Activated CD8-positive, alpha-beta memory T cell treated with anti-CD3 and anti-CD28 coated beads, Interleukin-2, amount 50 U/mL, for 48 hours (primary cell): ENCODE data around the gene SMIM35.

Experiments used
- DNase-seq: peaks from one replicate; pipeline ENCODE4 v3.0.0-alpha.2; 2020

SMIM35 gene

DNA sequence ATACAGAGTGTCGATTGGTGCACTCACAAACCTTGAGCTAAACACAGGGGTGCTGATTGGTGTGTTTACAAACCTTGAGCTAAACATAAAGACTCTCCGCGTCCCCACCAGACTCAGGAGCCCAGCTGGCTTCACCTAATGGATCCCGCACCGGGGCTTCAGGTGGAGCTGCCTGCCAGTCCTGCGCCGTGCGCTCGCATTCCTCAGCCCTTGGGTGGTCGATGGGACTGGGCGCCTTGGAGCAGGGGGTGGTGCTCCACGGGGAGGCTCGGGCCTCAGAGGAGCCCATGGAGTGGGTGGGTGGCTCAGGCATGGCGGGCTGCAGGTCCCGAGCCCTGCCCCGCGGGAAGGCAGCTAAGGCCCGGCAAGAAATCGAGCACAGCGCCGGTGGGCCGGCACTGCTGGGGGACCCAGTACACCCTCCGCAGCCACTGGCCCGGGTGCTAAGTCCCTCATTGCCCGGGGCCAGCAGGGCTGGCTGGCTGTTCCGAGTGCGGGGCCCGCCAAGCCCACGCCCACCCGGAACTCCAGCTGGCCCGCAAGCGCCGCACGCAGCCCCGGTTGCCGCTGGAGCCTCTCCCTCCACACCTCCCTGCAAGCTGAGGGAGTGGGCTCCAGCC lies 108.4 kb downstream of the SMIM35 start:
- peak; percentile 48 for DNase-seq

DNA sequence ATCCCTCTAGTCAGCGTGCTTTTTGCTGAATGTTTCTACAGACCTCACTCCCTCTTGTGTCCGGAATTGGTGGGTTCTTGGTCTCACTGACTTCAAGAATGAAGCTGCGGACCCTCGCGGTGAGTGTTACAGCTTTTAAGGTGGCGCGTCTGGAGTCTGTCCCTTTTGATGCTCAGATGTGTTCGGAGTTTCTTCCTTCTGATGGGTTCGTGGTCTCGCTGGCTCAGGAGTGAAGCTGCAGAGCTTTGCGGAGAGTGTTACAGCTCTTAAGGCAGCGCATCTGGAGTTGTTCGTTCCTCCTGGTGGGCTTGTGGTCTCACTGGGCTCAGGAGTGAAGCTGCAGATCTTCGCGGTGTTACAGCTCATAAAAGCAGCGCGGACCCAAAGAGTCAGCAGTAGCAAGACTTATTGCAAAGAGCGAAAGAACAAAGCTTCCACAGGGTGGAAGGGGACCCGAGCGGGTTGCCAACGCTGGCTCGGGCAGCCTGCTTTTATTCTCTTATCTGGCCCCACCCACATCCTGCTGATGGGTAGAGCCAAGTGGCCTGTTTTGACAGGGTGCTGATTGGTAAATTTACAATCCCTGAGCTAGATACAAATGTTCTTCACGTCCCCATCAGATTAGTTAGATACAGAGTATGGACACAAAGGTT lies 109.0 kb downstream of the SMIM35 start:
- DNase-seq = peak; percentile 59

DNA sequence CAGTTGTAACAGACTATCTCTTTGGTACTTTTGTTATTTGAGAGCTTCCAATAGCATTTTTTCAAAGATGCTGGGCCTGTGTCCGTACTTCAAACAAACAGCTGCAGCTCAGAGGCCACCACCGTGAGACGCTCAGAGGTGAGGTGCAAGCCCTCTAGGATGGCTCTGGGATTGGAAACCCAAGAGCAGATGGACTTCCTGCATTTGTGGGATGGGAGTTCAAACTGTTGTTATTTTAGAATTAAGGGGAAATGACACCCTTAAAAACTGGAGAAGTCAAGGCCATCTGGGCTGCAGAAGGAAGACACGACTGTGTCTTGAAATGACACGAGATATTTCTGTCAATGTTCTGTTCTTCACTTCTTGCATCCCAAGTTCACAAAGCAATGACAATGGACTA lies 109.7 kb downstream of the SMIM35 start:
- no peak for DNase-seq

DNA sequence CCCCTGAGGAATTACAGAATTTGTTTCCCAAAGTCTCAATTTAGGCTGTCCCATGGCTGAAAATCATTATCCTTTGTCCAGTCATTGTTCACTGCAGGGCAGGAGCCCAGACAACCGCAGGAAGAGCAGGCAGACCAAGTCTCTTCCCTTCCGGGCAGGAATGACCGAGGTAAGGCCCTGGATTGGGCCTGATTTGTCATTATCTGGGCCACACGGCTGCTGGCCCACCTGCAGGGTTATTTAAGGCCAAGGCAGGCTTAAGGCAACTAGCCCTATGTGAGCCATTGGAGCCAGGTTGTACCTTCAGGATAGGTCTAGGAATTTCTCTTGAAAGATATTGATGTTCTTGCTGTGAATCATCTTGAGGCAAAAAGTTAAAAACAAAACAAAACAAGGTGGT lies 110.3 kb downstream of the SMIM35 start:
- DNase-seq = no peak

DNA sequence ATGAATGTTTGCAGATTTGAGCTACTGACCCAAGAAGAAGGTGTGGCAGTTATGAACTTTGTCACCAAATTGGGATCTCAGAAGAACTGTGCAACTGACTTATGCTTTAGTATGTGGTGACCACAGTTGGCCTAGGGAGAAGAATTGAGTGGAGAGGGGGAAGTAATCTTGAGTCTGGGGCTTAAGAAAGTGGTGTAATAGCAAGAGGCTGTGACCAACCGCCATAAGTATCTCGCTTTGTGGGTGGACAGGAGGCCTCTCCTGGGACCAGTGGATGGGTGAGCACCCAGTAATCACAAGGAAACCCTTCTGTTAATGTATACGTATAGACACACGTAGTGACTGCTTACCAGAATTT lies 113.3 kb downstream of the SMIM35 start:
- DNase-seq = no peak

DNA sequence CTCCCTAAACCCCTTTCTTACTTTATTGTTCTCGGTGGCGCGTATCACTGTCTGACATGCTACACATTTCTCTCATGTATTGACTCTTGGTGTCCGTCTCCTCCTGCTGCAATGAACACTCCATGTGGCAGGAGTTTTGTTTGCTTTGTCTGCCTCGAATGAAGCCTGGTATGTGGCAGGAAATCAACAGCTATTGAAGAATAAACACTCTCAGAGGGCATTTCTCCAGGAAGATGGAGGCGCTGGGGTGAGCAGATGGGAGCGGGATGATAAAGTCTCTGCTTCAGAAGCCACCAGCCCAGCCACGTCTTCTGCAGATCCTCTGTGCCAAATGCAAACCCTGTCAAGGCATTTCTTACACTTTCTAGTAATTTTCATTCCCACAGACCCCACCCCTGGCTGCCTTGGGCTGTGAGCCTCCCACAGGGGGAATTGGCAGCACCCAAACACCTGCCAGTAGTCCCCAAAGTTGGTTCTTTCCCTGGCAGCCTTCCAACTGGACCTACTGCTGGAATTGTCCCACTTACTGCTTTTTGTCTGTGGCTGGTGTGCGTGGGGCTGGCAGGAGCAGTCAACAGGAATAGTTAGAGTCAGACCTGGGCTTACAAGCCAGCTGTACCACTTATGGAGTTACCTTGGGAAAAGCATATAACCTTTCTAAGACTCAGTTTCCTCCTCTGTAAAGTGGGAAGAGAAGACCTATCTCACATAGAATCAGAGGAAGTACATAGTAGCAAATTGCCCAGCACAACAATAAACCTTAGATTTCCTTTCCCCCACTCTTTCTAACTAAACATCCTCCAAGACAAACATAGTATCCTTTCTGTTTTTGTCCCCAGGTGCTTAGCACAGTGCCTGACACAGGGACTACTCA lies 113.9 kb downstream of the SMIM35 start:
- peak; percentile 50 for DNase-seq

DNA sequence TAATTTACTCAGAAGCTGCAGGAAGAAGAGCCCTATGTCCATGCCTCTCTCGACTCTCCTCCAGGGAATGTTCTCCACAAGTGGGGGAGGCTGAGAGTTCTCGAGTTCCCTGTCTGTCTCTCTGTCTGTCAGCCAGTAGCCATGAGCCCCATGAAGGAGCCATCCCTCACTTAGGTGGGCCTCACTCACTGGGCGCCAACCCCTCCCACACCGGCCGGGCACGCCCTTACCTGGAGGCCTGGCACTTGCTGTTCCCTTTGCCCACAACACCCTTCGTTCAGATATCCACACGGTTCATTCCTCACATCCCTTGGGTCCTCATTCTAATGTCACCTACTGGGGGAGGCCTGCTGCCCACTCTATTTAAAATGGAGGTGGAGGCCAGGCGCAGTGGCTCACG lies 114.7 kb downstream of the SMIM35 start:
- peak; percentile 50 for DNase-seq

DNA sequence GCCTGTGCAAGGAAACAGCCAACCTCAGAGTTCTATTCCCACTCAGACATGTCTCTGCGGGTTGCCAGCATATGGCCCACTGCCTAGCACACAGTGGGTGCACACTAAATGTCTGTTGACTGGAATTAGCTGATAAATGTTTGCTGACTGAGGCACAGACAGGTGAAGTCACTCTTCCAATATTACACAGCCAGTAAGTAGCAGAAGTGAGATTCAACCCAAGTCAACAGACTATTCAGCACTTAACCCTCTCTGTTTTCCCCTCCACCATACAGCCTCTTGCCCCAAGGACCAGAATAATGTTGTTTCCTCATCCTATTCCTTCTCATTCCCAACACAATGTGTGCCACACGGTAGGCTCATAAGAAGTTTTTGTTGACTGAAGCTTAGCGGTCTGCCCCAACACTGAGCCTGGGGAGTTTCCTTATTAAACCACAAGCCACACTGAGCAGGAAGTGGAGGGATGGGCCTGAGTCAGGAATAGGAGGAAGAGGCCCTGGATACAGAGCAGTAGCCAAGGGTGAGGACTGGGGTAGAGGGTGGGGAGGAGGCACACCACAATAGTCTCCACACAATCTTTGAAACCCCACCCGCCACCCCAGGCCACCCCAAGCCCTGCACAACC lies 116.3 kb downstream of the SMIM35 start:
- DNase-seq = peak; percentile 53

DNA sequence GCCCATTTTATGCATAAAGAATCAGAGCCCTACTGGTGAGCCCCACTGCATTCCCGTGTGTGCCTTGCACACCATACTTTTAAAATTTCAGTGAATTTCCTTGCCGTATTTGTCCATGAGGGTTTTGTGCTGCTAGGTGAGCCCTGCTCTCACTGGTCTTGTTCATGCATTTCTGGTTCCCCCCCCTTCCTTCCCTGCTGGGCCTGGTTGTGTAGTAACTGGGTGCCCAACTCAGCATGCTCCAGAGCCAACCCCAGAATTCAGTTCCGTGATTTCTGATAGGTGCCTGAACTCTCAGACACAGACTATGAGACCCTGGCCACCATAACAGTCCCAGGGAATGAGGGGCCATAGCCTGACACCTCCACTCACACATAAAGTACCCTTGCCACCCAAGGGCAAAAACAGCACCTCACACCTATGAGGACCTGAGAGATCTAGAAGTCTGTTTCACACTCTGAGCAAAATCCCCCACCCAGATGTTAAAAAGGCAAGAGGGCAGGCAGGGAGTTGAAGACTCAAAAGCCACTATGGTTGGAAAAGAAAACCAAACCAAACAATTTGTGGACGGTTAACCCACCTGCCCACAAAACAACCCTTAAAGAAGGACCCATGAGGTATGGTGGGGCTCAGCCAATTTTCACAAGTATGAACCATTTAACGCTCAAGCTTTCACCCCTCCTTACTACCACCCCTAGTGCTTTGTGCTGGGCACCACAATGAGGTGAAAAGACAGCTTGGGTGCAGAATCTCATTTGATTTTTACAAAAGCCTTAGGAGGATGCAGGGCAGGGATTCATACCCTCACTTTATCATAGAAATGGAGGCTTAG lies 117.4 kb downstream of the SMIM35 start:
- DNase-seq = no peak

DNA sequence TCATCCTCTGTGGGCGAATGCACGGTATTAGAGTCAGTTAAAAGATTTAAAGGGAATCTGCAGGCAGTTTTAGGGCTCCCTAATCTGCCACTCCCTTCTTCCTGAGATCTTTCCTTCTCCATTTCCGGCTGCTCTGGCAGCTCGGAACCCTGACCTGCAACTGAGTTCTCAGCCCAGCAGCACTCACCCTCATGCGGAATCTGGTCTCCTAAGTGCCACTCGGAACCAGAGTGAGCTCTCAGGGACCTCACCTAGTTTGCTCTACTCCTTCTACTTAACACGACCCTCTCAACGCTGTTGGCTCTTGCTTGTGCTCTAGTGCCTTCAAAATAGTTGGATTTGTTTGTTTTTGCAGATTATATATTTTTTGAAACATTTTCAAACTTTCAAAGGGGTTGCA lies 119.9 kb downstream of the SMIM35 start:
- DNase-seq = no peak

DNA sequence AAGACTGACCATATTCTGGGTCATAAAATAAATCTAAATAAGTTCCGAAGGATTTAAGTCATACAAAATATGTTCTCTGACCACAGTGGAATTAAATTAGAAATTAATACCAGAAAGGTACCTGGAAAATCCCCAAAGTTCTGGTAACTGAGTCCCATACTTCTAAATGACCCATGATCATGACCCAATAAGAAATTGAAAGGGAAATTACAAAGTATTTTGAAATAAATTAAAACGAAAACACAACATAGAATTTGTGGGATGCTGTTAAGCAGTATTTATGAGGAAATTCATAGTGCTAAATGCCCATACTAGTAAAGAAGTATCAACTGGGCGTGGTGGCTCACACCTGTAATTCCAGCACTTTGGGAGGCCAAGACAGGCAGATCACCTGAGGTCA lies 123.9 kb downstream of the SMIM35 start:
- DNase-seq = no peak

DNA sequence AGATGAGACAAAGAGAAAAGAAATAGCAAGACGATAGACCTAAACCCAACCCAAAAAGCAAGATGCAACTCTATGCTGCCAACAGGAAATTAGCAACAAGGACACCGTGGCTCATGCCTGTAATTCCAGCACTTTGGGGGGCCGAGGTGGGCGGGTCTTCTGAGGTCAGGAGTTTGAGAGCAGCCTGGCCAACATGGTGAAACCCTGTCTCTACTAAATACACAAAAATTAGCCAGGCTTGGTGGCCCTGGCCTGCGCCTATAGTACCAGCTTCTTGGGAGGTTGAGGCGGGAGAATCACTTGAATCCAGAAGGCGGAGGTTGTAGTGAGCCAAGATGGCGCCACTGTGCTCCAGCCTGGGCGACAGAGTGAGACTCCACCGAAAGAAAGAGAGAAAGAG lies 124.9 kb downstream of the SMIM35 start:
- no peak for DNase-seq

DNA sequence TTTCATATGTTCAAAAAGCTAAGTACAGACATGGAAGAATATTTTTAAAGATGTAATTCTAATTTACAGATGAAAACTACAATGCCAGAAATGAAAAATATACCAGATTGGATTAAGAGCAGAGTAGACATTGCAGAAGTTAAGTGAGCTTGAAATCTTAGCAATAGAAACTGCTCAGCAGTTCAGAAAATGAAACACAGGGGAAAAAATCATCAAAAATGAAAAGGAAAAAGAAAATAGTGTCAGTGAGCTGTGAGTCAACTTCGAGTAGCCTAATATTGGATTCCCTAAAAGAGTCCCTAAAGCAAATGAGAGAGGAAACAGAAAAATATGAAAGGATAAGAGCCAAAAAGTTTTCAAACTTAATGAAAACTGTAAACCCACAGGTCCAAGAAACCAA lies 126.4 kb downstream of the SMIM35 start:
- no peak for DNase-seq

DNA sequence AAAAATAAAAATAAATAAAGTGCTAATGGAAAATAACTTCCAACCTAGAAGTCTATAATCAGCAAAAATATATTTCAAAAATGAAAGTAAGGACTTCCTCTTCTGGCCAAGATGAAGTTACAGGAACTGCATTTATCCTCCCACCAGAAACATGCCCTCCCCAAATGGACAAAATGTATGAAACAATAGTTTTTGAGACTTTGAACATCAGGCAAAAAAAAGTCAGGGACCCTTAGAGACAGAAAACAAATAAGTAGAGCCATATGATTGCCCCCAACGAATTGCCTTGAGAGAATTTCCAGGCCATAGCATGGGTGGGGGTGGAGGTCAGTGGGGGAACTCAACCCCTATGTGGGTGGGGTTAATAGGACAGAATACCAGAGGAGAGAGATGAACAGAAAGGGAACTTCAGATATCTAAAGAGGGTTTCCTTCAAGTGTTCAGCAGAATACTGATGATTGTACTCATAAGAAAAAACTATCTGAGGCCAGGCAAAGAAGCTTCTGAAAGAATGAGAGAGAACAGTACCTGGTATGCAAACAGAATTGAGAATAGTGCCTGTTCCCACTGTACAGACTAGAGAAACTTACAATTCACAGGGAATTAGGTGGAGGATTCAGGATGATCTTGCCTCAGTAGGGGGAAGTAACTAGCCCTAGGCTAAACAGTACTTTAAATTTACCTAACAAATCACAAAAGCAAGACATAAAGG lies 127.2 kb downstream of the SMIM35 start:
- no peak for DNase-seq

DNA sequence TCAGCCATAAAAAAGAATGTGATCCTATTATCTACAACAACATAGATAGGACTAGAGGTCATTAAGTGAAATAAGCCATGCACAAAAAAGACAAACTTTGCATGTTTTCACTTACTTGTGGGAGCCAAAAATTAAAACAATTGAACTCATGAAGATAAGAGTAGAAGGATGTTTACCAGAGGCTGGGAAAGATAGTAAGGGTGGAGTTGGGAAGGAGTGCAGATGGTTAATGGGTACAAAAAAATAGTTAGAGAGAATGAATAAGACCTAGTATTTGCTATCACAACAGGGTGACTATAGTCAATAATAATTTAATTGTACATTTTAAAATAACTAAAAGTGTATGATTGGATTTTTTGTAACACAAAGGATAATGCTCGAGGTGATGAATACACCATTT lies 127.8 kb downstream of the SMIM35 start:
- DNase-seq = no peak
